Measurements from ENCODE around the gene IMPG1.

IMPG1 gene

DNA sequence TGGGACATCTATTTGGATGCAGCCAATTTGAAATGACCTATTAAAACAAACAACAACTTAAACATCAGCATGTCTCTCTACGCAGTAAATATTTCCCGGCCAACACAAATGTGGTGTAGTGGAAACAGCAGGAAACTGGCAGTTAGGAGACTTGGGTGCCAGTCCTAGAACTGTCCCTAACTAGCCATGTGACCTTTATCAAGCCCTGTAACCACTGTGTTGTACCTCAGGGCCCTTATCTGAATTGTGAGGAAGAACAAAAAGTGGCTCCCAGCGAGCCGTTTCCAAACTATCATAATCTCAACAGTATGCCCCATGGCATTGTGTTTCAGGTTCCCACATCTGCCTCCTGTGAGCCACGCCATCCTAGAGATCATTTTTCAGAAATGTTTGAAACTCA, 124.5 kb downstream of the IMPG1 start:
- H3K27ac ChIP-seq (ENCODE audit: low read depth, low read length) = no peak overlapping the region
- H3K36me3 ChIP-seq (ENCODE audit: control insufficient read depth, insufficient read depth, low read length) = no peaks in the 10 kb centered on the region
- no peak overlapping the region for H3K9ac ChIP-seq (ENCODE audit: low read depth, low read length)
- H3K4me3 ChIP-seq (ENCODE audit: low read depth, low read length) = no peak overlapping the region
- H3K27me3 ChIP-seq (ENCODE audit: control insufficient read depth, insufficient read depth, low read length) = peaks cover 4% of the 10 kb centered on the region
- H3K4me1 ChIP-seq (ENCODE audit: control insufficient read depth, insufficient read depth, low read length) = peaks cover 16% of the 10 kb centered on the region
- no peaks in the 10 kb centered on the region for H3K9me3 ChIP-seq (ENCODE audit: control insufficient read depth, insufficient read depth, low read length)

DNA sequence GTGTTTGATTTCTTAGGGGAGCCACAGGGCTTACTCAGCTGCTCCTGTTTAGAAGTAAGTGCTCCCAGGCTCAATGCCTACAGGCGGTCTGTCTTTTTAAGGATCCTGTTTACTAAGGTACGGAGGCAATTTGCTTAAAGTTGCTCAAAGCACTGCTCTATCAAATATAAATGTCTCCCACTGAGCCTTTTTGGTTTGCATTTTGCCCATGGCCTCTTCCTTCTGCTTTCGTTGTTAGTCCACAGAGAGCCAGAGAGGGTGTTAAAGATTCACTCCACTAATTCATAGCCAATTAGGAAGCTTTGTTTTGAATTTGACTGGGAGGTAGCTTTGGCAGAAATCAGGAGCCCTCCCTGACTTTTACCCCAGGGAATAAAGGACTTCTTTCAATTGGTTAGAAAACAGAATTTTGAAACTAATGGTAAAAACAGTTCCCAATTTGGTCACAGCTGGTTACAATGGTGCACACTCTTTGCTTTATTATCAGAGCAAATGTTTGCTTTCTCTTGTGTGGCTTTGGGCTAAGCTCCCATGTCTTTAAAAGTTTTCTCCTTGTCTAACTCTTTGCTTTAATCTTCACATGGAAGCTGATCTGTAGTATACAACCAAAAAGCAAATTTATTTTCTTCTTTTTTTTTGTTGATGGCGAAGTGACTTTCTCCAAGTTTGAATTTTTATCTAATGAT, 126.2 kb downstream of the IMPG1 start:
- Histone ChIP-seq H3K27ac (ENCODE audit: low read depth, low read length) (peak overlapping the region; percentile 4), H3K9me3 (ENCODE audit: control insufficient read depth, insufficient read depth, low read length) (no peaks in the 10 kb centered on the region), H3K27me3 (ENCODE audit: control insufficient read depth, insufficient read depth, low read length) (peaks cover 6% of the 10 kb centered on the region), H3K9ac (ENCODE audit: low read depth, low read length) (no peak overlapping the region), H3K4me3 (ENCODE audit: low read depth, low read length) (no peak overlapping the region), H3K36me3 (ENCODE audit: control insufficient read depth, insufficient read depth, low read length) (no peaks in the 10 kb centered on the region), H3K4me1 (ENCODE audit: control insufficient read depth, insufficient read depth, low read length) (peaks cover 16% of the 10 kb centered on the region)

DNA sequence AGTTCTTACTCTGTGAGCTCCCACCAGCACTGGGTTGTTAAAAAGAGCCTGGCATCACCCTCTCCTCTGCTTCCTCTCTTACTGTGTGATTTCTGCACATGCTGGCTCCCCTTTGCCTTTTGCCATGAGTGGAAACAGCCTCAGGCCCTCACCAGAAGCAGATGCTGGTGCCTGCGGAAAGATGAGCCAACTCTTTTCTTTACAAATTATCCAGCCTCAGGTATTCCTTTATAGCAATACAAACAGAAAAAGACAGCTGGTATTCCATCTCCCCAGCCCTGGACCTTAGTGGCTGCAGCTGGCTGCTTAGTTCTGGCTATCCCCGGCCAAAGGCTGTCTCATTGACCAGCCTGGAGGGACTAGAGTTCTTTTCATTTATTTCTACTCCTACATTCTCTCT, 129.1 kb downstream of the IMPG1 start:
- Histone ChIP-seq H3K36me3 (ENCODE audit: control insufficient read depth, insufficient read depth, low read length) (no peaks in the 10 kb centered on the region), H3K4me1 (ENCODE audit: control insufficient read depth, insufficient read depth, low read length) (peaks cover 16% of the 10 kb centered on the region), H3K27ac (ENCODE audit: low read depth, low read length) (no peak overlapping the region), H3K9me3 (ENCODE audit: control insufficient read depth, insufficient read depth, low read length) (no peaks in the 10 kb centered on the region), H3K4me3 (ENCODE audit: low read depth, low read length) (no peak overlapping the region), H3K27me3 (ENCODE audit: control insufficient read depth, insufficient read depth, low read length) (peaks cover 6% of the 10 kb centered on the region), H3K9ac (ENCODE audit: low read depth, low read length) (no peak overlapping the region)

DNA sequence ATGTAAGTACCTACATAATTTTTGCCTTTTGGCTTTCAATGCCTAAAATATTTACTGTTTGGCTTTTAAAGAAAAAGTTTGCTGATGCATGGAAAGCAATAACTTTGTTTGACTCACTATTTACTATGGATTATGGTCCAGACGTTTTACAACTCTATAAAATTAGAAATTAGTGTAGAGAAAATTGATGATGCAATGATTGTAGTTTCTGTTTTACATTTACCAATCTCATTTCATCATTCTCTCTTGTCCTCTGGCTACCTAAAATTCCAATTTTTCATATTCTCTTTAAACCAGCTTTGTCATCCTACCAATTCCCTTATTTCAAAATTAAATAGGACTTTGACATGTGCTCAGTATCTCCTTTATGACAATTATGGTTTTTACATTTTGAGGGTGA, 131.0 kb downstream of the IMPG1 start:
- H3K27me3 ChIP-seq (ENCODE audit: control insufficient read depth, insufficient read depth, low read length) = peaks cover 15% of the 10 kb centered on the region
- peaks cover 11% of the 10 kb centered on the region for H3K4me1 ChIP-seq (ENCODE audit: control insufficient read depth, insufficient read depth, low read length)
- no peak overlapping the region for H3K4me3 ChIP-seq (ENCODE audit: low read depth, low read length)

DNA sequence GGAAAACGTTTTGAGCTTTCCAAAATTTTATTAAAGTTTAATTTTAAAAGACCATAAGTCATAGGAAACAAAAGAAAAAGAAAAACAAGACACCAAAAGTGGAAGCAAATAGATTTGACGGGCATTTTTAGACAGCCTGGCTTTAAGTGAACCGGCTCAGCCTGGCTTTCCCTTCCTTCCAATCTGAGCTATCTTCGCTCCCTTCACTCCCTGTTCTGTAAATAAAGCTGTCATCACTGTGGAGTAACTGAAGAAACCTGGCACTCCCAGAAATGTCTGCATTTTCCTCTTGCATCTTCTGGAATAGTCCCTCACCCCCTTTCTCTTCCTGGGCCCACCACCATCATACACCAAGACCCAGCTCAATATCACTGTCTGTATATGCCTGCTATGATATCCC, 131.9 kb downstream of the IMPG1 start:
- no peak overlapping the region for H3K4me3 ChIP-seq (ENCODE audit: low read depth, low read length)
- no peak overlapping the region for H3K27ac ChIP-seq (ENCODE audit: low read depth, low read length)
- peaks cover 4% of the 10 kb centered on the region; the same call in 1 of the 2 replicates for H3K4me1 ChIP-seq (ENCODE audit: control insufficient read depth, insufficient read depth, low read length)
- peaks cover 24% of the 10 kb centered on the region for H3K27me3 ChIP-seq (ENCODE audit: control insufficient read depth, insufficient read depth, low read length)
- H3K9ac ChIP-seq (ENCODE audit: low read depth, low read length) = no peak overlapping the region
- no peaks in the 10 kb centered on the region for H3K36me3 ChIP-seq (ENCODE audit: control insufficient read depth, insufficient read depth, low read length)
- no peaks in the 10 kb centered on the region for H3K9me3 ChIP-seq (ENCODE audit: control insufficient read depth, insufficient read depth, low read length)

More for the DNA sequence above, 131.0 kb downstream of the IMPG1 start:
- Histone ChIP-seq H3K27ac (ENCODE audit: low read depth, low read length) (no peak overlapping the region), H3K9ac (ENCODE audit: low read depth, low read length) (no peak overlapping the region), H3K9me3 (ENCODE audit: control insufficient read depth, insufficient read depth, low read length) (no peaks in the 10 kb centered on the region), H3K36me3 (ENCODE audit: control insufficient read depth, insufficient read depth, low read length) (no peaks in the 10 kb centered on the region)

DNA sequence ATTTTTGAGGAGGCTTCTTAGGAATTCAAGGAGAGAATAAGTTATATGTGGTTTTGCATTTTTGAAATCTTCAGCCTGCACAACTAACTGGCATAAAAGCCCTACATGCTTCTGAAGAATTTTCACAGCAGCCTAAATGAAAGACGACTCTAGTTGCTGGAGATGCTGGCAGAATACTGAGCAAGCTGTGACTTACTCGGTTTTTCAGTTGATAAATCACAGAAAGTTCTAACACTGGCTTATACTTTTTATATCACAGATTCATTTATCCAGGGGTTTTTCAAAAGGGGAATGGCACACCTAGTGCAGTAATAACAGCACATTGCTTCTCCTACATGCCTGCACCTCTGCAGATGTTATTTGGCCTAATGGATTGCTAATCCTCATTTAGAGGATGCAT, 134.6 kb downstream of the IMPG1 start:
- Histone ChIP-seq H3K4me1 (ENCODE audit: control insufficient read depth, insufficient read depth, low read length) (peaks cover 12% of the 10 kb centered on the region), H3K27me3 (ENCODE audit: control insufficient read depth, insufficient read depth, low read length) (peaks cover 26% of the 10 kb centered on the region), H3K9ac (ENCODE audit: low read depth, low read length) (no peak overlapping the region), H3K36me3 (ENCODE audit: control insufficient read depth, insufficient read depth, low read length) (no peaks in the 10 kb centered on the region), H3K27ac (ENCODE audit: low read depth, low read length) (no peak overlapping the region), H3K4me3 (ENCODE audit: low read depth, low read length) (no peak overlapping the region), H3K9me3 (ENCODE audit: control insufficient read depth, insufficient read depth, low read length) (no peaks in the 10 kb centered on the region)

DNA sequence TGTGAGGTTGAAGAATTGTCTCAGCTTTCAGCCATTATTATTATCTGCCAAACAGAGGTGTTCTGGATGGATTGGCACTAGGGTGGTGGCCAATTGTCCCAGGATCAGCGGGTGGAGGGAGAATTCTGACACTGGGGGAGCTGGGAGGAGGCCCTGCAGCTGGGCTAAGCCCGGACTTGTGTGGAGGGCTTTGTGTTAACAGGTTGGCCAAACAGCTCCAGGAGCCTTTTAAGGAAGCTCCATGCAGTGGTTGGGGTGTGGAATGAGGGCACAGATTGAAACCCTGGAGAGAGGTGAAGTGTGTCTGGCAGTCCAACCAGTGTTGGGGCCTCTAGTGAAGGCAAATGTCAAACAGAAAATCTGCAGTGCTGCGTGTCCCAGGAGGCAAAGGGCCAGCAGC, 135.8 kb downstream of the IMPG1 start:
- H3K4me3 ChIP-seq (ENCODE audit: low read depth, low read length) = no peak overlapping the region
- no peaks in the 10 kb centered on the region for H3K9me3 ChIP-seq (ENCODE audit: control insufficient read depth, insufficient read depth, low read length)
- H3K27ac ChIP-seq (ENCODE audit: low read depth, low read length) = no peak overlapping the region
- no peaks in the 10 kb centered on the region for H3K36me3 ChIP-seq (ENCODE audit: control insufficient read depth, insufficient read depth, low read length)
- H3K27me3 ChIP-seq (ENCODE audit: control insufficient read depth, insufficient read depth, low read length) = peaks cover 25% of the 10 kb centered on the region
- H3K4me1 ChIP-seq (ENCODE audit: control insufficient read depth, insufficient read depth, low read length) = peaks cover 12% of the 10 kb centered on the region
- H3K9ac ChIP-seq (ENCODE audit: low read depth, low read length) = no peak overlapping the region

DNA sequence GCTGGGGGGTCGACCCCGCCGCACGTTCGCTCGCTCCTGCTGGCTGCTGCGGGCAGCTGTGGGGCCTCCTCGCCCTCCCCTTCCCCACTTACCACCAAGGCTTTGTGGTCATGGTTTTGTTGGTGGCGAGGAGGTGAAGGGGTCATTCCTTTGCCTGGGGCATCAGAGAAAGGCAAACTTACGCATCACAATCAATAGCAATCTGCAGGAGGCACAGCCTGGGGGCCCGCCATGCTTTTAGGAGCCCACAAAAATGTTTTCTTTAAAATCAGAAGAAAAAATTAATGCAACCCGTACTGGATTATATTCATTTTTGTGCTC, 137.0 kb downstream of the IMPG1 start:
- H3K4me3 ChIP-seq (ENCODE audit: low read depth, low read length) = peak overlapping the region; percentile 52
- H3K27ac ChIP-seq (ENCODE audit: low read depth, low read length) = peak overlapping the region; percentile 21
- H3K36me3 ChIP-seq (ENCODE audit: control insufficient read depth, insufficient read depth, low read length) = no peaks in the 10 kb centered on the region
- no peaks in the 10 kb centered on the region for H3K9me3 ChIP-seq (ENCODE audit: control insufficient read depth, insufficient read depth, low read length)
- H3K9ac ChIP-seq (ENCODE audit: low read depth, low read length) = no peak overlapping the region
- H3K4me1 ChIP-seq (ENCODE audit: control insufficient read depth, insufficient read depth, low read length) = peaks cover 12% of the 10 kb centered on the region
- H3K27me3 ChIP-seq (ENCODE audit: control insufficient read depth, insufficient read depth, low read length) = peaks cover 24% of the 10 kb centered on the region

DNA sequence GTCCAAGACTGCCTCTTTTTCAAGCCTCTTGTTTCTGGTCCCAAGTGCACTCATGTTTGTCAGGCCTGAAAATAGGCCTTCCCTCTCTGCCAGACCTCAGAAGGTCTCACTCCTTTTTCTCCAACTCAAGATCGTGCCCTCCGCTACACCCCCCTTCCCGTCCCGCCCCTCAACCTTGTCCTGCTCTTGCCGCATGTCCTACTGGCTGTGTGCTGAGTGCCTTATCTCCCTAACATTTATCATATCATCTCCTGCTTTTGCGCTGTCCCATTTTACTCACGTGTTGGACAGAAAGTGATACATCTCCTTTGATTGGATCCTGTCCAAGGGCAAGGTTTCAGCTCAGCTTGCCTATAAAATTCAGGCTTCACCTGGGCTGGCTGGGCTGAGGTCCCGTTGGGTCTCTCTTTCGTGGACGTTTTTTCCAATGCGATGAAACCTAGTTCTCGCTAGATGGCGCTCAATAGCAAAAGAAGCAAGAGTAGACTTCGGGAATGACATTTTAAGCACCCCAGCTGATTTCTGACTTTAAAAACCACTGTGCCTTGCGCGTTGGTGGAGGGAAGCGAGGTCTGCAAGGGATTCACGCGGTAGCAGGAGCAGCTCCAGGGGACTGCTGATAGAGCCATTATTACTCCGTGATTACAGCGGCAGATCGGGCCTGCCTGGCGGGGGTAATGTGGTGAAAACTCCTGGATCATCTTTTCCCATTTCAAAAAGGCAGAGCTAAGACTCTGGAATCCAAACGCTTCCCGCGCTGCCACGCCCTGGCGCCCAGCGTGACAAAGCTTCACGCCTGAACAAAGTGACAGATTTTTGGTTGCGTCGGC, 137.6 kb downstream of the IMPG1 start:
- H3K9me3 ChIP-seq (ENCODE audit: control insufficient read depth, insufficient read depth, low read length) = no peaks in the 10 kb centered on the region
- H3K9ac ChIP-seq (ENCODE audit: low read depth, low read length) = no peak overlapping the region
- H3K27me3 ChIP-seq (ENCODE audit: control insufficient read depth, insufficient read depth, low read length) = peaks cover 24% of the 10 kb centered on the region
- H3K27ac ChIP-seq (ENCODE audit: low read depth, low read length) = peak overlapping the region; percentile 21
- peak overlapping the region; percentile 52 for H3K4me3 ChIP-seq (ENCODE audit: low read depth, low read length)
- peaks cover 12% of the 10 kb centered on the region for H3K4me1 ChIP-seq (ENCODE audit: control insufficient read depth, insufficient read depth, low read length)
- no peaks in the 10 kb centered on the region for H3K36me3 ChIP-seq (ENCODE audit: control insufficient read depth, insufficient read depth, low read length)

DNA sequence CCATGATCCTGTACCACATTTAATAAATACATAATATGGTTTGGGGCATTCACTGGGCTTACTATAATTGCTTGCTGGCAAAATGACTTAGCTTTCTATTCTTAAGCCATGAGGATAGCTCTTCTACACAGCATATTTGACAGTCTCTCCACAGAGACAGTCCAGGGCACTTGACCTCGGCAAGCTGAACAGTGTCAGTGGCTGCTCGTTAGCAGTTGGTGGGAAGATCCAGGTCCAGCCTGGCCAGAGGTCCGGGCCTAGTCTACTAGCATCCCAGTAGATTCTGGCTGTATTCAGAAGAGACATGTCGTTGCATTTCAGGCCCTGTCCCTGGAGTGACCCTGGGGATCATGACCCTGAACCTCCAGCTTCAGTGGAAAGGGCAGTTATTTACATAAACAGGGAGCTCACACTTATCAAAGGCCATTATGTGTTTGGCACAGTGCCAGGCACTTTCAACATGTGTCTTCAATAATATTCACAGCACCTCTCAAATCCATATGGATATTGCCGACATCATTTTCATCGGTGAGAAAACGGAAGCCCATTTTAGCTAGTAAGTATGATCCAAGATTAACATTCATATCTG, 139.0 kb downstream of the IMPG1 start:
- peaks cover 12% of the 10 kb centered on the region for H3K4me1 ChIP-seq (ENCODE audit: control insufficient read depth, insufficient read depth, low read length)
- no peak overlapping the region for H3K9ac ChIP-seq (ENCODE audit: low read depth, low read length)
- H3K4me3 ChIP-seq (ENCODE audit: low read depth, low read length) = no peak overlapping the region
- no peak overlapping the region for H3K27ac ChIP-seq (ENCODE audit: low read depth, low read length)
- no peaks in the 10 kb centered on the region for H3K9me3 ChIP-seq (ENCODE audit: control insufficient read depth, insufficient read depth, low read length)
- H3K36me3 ChIP-seq (ENCODE audit: control insufficient read depth, insufficient read depth, low read length) = no peaks in the 10 kb centered on the region
- H3K27me3 ChIP-seq (ENCODE audit: control insufficient read depth, insufficient read depth, low read length) = peaks cover 24% of the 10 kb centered on the region

DNA sequence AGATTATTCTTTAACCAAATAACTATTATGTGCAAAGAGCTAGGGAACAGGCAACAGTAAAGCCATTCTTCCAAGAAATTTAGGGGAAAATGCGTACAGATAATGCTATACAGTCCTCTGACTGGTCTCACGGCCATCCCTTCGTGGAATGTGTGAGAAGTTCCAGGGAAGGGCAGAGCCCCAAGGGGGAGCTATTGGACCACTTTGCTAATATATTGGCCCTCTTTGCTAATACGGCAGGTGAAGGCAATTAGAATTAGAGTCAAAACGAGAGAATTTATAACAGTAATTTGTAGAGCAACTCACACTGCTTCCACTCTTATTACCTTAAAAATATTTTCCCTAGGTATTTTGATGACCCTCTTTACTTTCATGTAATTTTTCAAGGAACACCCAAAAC, 140.4 kb downstream of the IMPG1 start:
- peaks cover 15% of the 10 kb centered on the region for H3K4me1 ChIP-seq (ENCODE audit: control insufficient read depth, insufficient read depth, low read length)
- no peak overlapping the region for H3K27ac ChIP-seq (ENCODE audit: low read depth, low read length)
- peaks cover 21% of the 10 kb centered on the region for H3K27me3 ChIP-seq (ENCODE audit: control insufficient read depth, insufficient read depth, low read length)
- no peaks in the 10 kb centered on the region for H3K9me3 ChIP-seq (ENCODE audit: control insufficient read depth, insufficient read depth, low read length)
- no peak overlapping the region for H3K4me3 ChIP-seq (ENCODE audit: low read depth, low read length)
- H3K36me3 ChIP-seq (ENCODE audit: control insufficient read depth, insufficient read depth, low read length) = no peaks in the 10 kb centered on the region
- H3K9ac ChIP-seq (ENCODE audit: low read depth, low read length) = no peak overlapping the region

All from HUES48 (cell line).